GM12878 (cell line): Measurements from ENCODE around the gene KRTAP10-1. TPM values are rescaled to one million over a fixed set of nuclear protein-coding genes. Genes with fewer than 3 reads are reported as not detected.
A peak's percentile ranks its signal among the peaks of the same experiment; 100 is the strongest.

Source experiments
- ATAC-seq: fragments of 200-7000 bp; cut with Tn5 transposase; 3 replicates; pipeline ENCODE4 v1.9.1; 2020; ENCODE audit warnings: mild to moderate bottlenecking, moderate library complexity
- BruUV-seq: library from RNA; stranded (reverse); fragments of 400-500 nt; replicated peaks from 2 replicates; lab custom pipeline; 2021; lab: Mats Ljungman, UMichigan
- CTCF ChIA-PET: fragments of 300-600 bp; sonication (Branson Sonifier 250); formaldehyde crosslinking; extraction: SDS; loops from one replicate; lab custom pipeline; 2021; ENCODE audit warnings: inconsistent platforms; lab: Yijun Ruan, JAX
- POLR2A ChIA-PET: fragments of 350-600 bp; formaldehyde crosslinking; extraction: SDS; loops from one replicate; lab custom pipeline; 2021; ENCODE audit warnings: inconsistent platforms; lab: Charles Lee
- RAD21 ChIA-PET: fragments of 300-600 bp; sonication (Branson Sonifier 250); formaldehyde crosslinking; loops from one replicate; lab custom pipeline; 2023; ENCODE audit warnings: antibody characterized with exemption; ENCODE audit not compliant: unreplicated experiment; lab: Charles Lee
- SMC1A ChIA-PET: fragments of 300-600 bp; sonication (Branson Sonifier 250); formaldehyde crosslinking; loops from one replicate; lab custom pipeline; 2023; ENCODE audit not compliant: unreplicated experiment, uncharacterized antibody; lab: Charles Lee
- DNase-seq: peaks from one replicate; pipeline ENCODE4 v3.0.0-alpha.2; 2011; ENCODE audit warnings: low read depth, low spot score
- FAIRE-seq: peaks from 3 replicates; lab custom pipeline; 2011; peaks lifted over from hg19 to GRCh38; lab: Jason Lieb, UNC
- H2AFZ ChIP-seq: 2 replicates; pipeline ENCODE4 v1.6.0; 2011; ENCODE audit warnings: low read depth, low read length, control low read depth; ENCODE audit not compliant: control insufficient read depth
- H3K27ac ChIP-seq: 2 replicates; pipeline ENCODE4 v1.5.1; 2011; ENCODE audit warnings: control low read depth; ENCODE audit not compliant: control insufficient read depth, insufficient read depth
- H3K27me3 ChIP-seq, 2 experiments: replicated peaks in 1 of 2; 2 replicates each; pipeline versions ENCODE4 v1.6.0 to v1.6.1; 2011; ENCODE audit warnings: low read length in 1 of 2; ENCODE audit not compliant: control insufficient read depth in 2 of 2, insufficient read depth in 2 of 2
- H3K36me3 ChIP-seq, 2 experiments: 2 replicates each; pipeline ENCODE4 v1.5.1; 2011; ENCODE audit warnings: low read length in 1 of 2; ENCODE audit not compliant: control insufficient read depth in 2 of 2, insufficient read depth in 2 of 2
- H3K4me1 ChIP-seq: 2 replicates; pipeline ENCODE4 v1.6.1; 2011; ENCODE audit warnings: mild to moderate bottlenecking, low read length, moderate library complexity, mixed read lengths; ENCODE audit not compliant: control insufficient read depth, insufficient read depth
- H3K4me2 ChIP-seq: 2 replicates; pipeline ENCODE4 v1.6.0; 2011; ENCODE audit warnings: control low read depth; ENCODE audit not compliant: control insufficient read depth, insufficient read depth
- H3K4me3 ChIP-seq: fragments of 200-600 bp; sonication (generic); 2 replicates; pipeline ENCODE4 v1.5.1; 2016
- H3K79me2 ChIP-seq: 2 replicates; pipeline ENCODE4 v1.6.0; 2011; ENCODE audit warnings: low read length; ENCODE audit not compliant: control insufficient read depth, insufficient read depth
- H3K9ac ChIP-seq: 2 replicates; pipeline ENCODE4 v1.8.0; 2011; ENCODE audit warnings: low read length, control low read depth, mixed read lengths; ENCODE audit not compliant: control insufficient read depth, insufficient read depth
- H3K9me3 ChIP-seq: replicated peaks from 3 replicates; pipeline ENCODE4 v1.5.1; 2011; ENCODE audit warnings: mild to moderate bottlenecking, low read length; ENCODE audit not compliant: control insufficient read depth, insufficient read depth
- H4K20me1 ChIP-seq: 2 replicates; pipeline ENCODE4 v1.6.0; 2011; ENCODE audit not compliant: control insufficient read depth, insufficient read depth
- ASH2L ChIP-seq: fragments of 300-600, 200-600 bp; sonication (generic); IDR thresholded peaks from 2 replicates; pipeline ENCODE4 v1.6.1; 2017; ENCODE audit warnings: low read depth, mild to moderate bottlenecking, borderline replicate concordance
- ATF3 ChIP-seq: IDR thresholded peaks from 2 replicates; pipeline ENCODE4 v1.6.1; 2011; ENCODE audit warnings: low read depth, mild to moderate bottlenecking, low read length, moderate library complexity, borderline replicate concordance; ENCODE audit errors: extremely low read depth
- BHLHE40 ChIP-seq, 2 experiments: fragments of 450-650 bp in 1 of 2; IDR thresholded peaks; 2 replicates each; pipeline ENCODE4 v1.6.1; 2011 to 2017; ENCODE audit warnings: low read depth in 2 of 2, borderline replicate concordance in 1 of 2, improper control_type of control experiment in 1 of 2, low read length in 1 of 2, mild to moderate bottlenecking in 1 of 2
- E2F8 ChIP-seq: fragments of 450-650 bp; IDR thresholded peaks from 2 replicates; pipeline ENCODE4 v1.6.1; 2018; ENCODE audit warnings: mild to moderate bottlenecking, low read depth, moderate library complexity; ENCODE audit not compliant: partially characterized antibody
- EGR1 ChIP-seq, 2 experiments: IDR thresholded peaks; 1 replicate in 1 of 2; 2 replicates in 1 of 2; pipeline ENCODE4 v1.6.1; 2011 to 2012; ENCODE audit warnings: low read depth in 2 of 2, low read length in 2 of 2, borderline replicate concordance in 1 of 2, mild to moderate bottlenecking in 1 of 2, moderate library complexity in 1 of 2
- NFYB ChIP-seq: IDR thresholded peaks from 2 replicates; pipeline ENCODE4 v1.6.1; 2011; ENCODE audit warnings: low read depth, mild to moderate bottlenecking, low read length, improper control_type of control experiment, moderate library complexity; ENCODE audit not compliant: insufficient read depth
- RAD51 ChIP-seq: fragments of 450-650 bp; IDR thresholded peaks from 2 replicates; pipeline ENCODE4 v1.6.1; 2016; ENCODE audit warnings: moderate library complexity, mild to moderate bottlenecking, inconsistent platforms
- SMARCA5 ChIP-seq: fragments of 450-650 bp; IDR thresholded peaks from 2 replicates; pipeline ENCODE4 v1.6.1; 2017; ENCODE audit warnings: mild to moderate bottlenecking
- USF1 ChIP-seq: IDR thresholded peaks from 2 replicates; pipeline ENCODE4 v1.6.1; 2011; ENCODE audit warnings: borderline replicate concordance, low read depth, mild to moderate bottlenecking, moderate library complexity, mixed read lengths, low read length; ENCODE audit not compliant: insufficient read depth; ENCODE audit errors: extremely low read length
- USF2 ChIP-seq: IDR thresholded peaks from 2 replicates; pipeline ENCODE4 v1.6.1; 2011; ENCODE audit warnings: low read depth, low read length, improper control_type of control experiment, borderline replicate concordance
- WGBS: methylation state at CpG from one replicate; pipeline ENCODE4 v1.1.6; 2016; ENCODE audit warnings: low lambda C conversion rate; ENCODE audit not compliant: insufficient replicate concordance, insufficient coverage; ENCODE audit errors: missing lambda C conversion rate; 5-methylcytosine and 5-hydroxymethylcytosine counted together
- in situ Hi-C: fragments of 300-500 bp; cut with MboI; formaldehyde crosslinking; loops from 9 replicates; pipeline ENCODE4 v1.14.3; 2018; ENCODE audit warnings: mixed read lengths
- intact Hi-C: fragments of 100-400 bp; cut with micrococcal nuclease; formaldehyde crosslinking; loops from one replicate; pipeline ENCODE4 v1.14.2; 2022; ENCODE audit not compliant: unreplicated experiment
- polyA plus RNA-seq, 11 experiments: library from polyadenylated mRNA; depleted of rRNA in 4 of 11; unstranded in 6 of 11; stranded (reverse) in 5 of 11; fragments of >200 nt; fragmentation: Nextera tagmentation in 4 of 11; fragmentation: Illumina TruSeq in 1 of 11; extraction: Ambion mirVana in 4 of 11; extraction: Trizol in 1 of 11; gene quantifications; 1 replicate in 1 of 11; 2 replicates in 10 of 11; pipeline versions ENCODE4 v1.2.1 to v1.2.3, GENCODE V29; 2011 to 2016; ENCODE audit warnings: inconsistent platforms in 2 of 11, missing spikeins in 2 of 11, low read depth in 1 of 11
- total RNA-seq, 4 experiments: library from RNA; depleted of rRNA in 3 of 4; stranded (reverse); fragments of >200 nt in 3 of 4; fragmentation: Illumina TruSeq in 1 of 4; extraction: Trizol in 1 of 4; gene quantifications; 2 replicates each; pipeline versions ENCODE4 v1.2.1 to v1.2.3, GENCODE V29; 2013 to 2021

Gene KRTAP10-1
- total and polyA plus RNA-seq, 10 of the 15 experiments (the other 5 are each of a cell fraction or from before 2014, with no cell fraction given), result not detected

GRCh38 chr21:44517175-44517899 lies 22.7 kb downstream of the KRTAP10-1 start:
- ChIA-PET RAD21 (no interaction called here), SMC1A (no interaction called here), POLR2A (no interaction called here), CTCF (no interaction called here)
- no TSS peak for BruUV-seq
- no peak for FAIRE-seq
- Histone ChIP-seq H4K20me1 (no peaks in the 10 kb centered on the region), H3K4me3 (no peak overlapping the region), H3K79me2 (no peaks in the 10 kb centered on the region), H3K27me3 (no peaks in the 10 kb centered on the region), H3K36me3 (no peaks in the 10 kb centered on the region), H3K9me3 (no peaks in the 10 kb centered on the region; the same call in 2 of the 3 replicates), H3K4me2 (no peak overlapping the region), H3K27ac (no peak overlapping the region), H2AFZ (no peak overlapping the region), H3K9ac (no peak overlapping the region), H3K4me1 (no peaks in the 10 kb centered on the region)
- intact Hi-C loops, result no loop called here
- TF ChIP-seq SMARCA5 (no peak), ATF3 (peak; percentile 46; the same call in 1 of the 2 replicates), BHLHE40 (IDR thresholded peaks at IDR 0.05; ENCODE audit: borderline replicate concordance in 1 of 2, low read depth in 2 of 2, low read length in 1 of 2) (0 out of 4 replicates have a peak, but pooled peaks of 1 of the 2 experiments have one; percentile 14), EGR1 (IDR thresholded peaks at IDR 0.05; ENCODE audit: borderline replicate concordance in 1 of 2, low read depth in 2 of 2, low read length in 2 of 2) (no peak), RAD51 (peak; percentile 85), USF1 (peak; percentile 84), E2F8 (no peak), USF2 (peak; percentile 40; the same call in 1 of the 2 replicates), ASH2L (no peak), NFYB (no peak)
- in situ Hi-C loops, result no loop called here
- DNase-seq, result peak; percentile 13
- 63% methylated on average over 15 of the region's 15 CpGs for WGBS
- no peak; the same call in 2 of the 3 replicates for ATAC-seq
